Esophagus squamous epithelium (tissue), 5 donors: ENCODE data around the gene TRIM67. TPM values are rescaled to one million over a fixed set of nuclear protein-coding genes. Genes with fewer than 3 reads are reported as not detected.

Experiments used
- DNase-seq: peaks from one replicate; lab custom pipeline; 2025; lab: John Stamatoyannopoulos, UW
- H3K27ac ChIP-seq, 4 donors: fragments of 200-600 bp; sonication (generic); one replicate each; pipeline ENCODE4 v1.5.1; 2016 to 2019; ENCODE audit warnings: mild to moderate bottlenecking in 1 of 4
- H3K27me3 ChIP-seq, 4 donors: fragments of 200-600 bp; sonication (generic); 1 replicate in 3 of 4; 2 replicates in 1 of 4; pipeline versions ENCODE4 v1.5.1 to v1.6.0; 2017 to 2021; ENCODE audit warnings: antibody characterized with exemption in 1 of 4
- H3K36me3 ChIP-seq, 3 donors: fragments of 200-600 bp; sonication (generic); one replicate each; pipeline ENCODE4 v1.5.1; 2016 to 2019
- H3K4me1 ChIP-seq, 3 donors: fragments of 200-600 bp; sonication (generic); one replicate each; pipeline ENCODE4 v1.5.1; 2017 to 2019
- H3K4me3 ChIP-seq, 4 donors: fragments of 200-600 bp; sonication (generic); 1 replicate in 3 of 4; 2 replicates in 1 of 4; pipeline ENCODE4 v1.5.1; 2016 to 2019; ENCODE audit warnings: mild to moderate bottlenecking in 2 of 4, moderate library complexity in 1 of 4
- H3K9me3 ChIP-seq, 3 donors: fragments of 200-600 bp; sonication (generic); one replicate each; pipeline ENCODE4 v1.5.1; 2016 to 2019
- POLR2A ChIP-seq, 4 donors: fragments of 450-650 bp; IDR thresholded peaks; one replicate each; pipeline ENCODE4 v1.6.1; 2017; ENCODE audit warnings: antibody characterized with exemption in 4 of 4, mild to moderate bottlenecking in 4 of 4, moderate library complexity in 3 of 4
- WGBS, 2 donors: methylation state at CpG; one replicate each; pipeline ENCODE4 v1.1.5; 2018; 5-methylcytosine and 5-hydroxymethylcytosine counted together
- intact Hi-C: fragments of 100-400 bp; cut with DNase I; formaldehyde crosslinking; loops from one replicate; pipeline ENCODE4 v1.15.0; 2022
- total RNA-seq, 4 donors: library from RNA; depleted of rRNA; stranded (reverse); fragments of >200 nt; gene quantifications; one replicate each; pipeline ENCODE4 v1.1.0, GENCODE V29; 2016
- TF ChIP-seq, protein P1 (sequence below), 6 experiments: fragments of 450-650 bp in 4 of 6; fragments of 200-600 bp in 2 of 6; sonication (generic) in 2 of 6; IDR thresholded peaks; one replicate each; pipeline ENCODE4 v1.5.1; 2016 to 2019; ENCODE audit warnings: antibody characterized with exemption in 6 of 6, mild to moderate bottlenecking in 4 of 6, moderate library complexity in 4 of 6
- donor health status: DM: yes; HTN: yes; CAD: no.

The TRIM67 gene
- total RNA-seq, 4 donors from 2014 or later = not detected

DNA sequence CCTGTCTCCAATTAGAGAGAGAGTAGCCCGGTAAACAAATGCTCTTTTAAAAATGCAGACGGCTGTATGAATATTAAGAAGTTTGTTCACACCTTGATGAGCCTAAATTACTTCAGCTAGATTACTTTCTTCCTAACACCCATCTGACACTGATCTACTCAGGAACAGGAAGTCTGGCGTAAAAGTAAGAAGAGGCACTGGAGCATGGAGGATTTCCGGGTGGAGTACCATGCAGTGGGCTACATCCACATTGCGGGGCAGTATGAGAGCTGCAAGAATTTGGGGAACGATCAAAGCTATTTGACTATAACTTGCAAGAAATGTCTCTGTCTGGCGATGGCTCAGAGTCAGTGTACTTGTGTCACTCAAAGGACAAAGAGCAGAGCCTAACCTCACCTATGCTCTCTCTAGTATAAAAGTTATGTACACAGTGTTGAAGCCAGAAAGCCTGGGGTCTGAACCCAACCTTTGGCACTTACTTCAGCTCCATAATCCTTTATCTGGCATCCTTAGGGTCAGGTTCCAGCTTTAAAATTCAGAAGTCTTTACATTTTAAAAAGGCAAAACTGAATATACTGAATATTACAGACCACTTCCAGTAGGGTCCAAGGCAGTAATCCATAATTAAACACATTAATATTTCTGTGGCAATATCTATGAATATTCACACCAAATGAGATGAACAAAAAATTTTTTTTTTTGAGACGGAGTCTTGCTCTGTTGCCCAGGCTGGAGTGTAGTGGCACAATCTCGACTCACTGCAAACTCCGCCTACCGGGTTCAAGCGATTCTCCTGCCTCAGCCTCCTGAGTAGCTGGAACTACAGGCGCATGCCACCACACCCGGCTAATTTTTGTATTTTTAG is 71.2 kb downstream of the TRIM67 start:
- no peak overlapping the region for H3K27ac ChIP-seq
- TF ChIP-seq POLR2A (IDR thresholded peaks at IDR 0.05) = no peak
- TF ChIP-seq, protein P1, sequence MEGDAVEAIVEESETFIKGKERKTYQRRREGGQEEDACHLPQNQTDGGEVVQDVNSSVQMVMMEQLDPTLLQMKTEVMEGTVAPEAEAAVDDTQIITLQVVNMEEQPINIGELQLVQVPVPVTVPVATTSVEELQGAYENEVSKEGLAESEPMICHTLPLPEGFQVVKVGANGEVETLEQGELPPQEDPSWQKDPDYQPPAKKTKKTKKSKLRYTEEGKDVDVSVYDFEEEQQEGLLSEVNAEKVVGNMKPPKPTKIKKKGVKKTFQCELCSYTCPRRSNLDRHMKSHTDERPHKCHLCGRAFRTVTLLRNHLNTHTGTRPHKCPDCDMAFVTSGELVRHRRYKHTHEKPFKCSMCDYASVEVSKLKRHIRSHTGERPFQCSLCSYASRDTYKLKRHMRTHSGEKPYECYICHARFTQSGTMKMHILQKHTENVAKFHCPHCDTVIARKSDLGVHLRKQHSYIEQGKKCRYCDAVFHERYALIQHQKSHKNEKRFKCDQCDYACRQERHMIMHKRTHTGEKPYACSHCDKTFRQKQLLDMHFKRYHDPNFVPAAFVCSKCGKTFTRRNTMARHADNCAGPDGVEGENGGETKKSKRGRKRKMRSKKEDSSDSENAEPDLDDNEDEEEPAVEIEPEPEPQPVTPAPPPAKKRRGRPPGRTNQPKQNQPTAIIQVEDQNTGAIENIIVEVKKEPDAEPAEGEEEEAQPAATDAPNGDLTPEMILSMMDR (IDR thresholded peaks at IDR 0.05) = no peak
- DNase-seq = no peak
- peaks cover 0 to 84% (median 0%) of the 10 kb centered on the region in 3 donors for H3K36me3 ChIP-seq
- intact Hi-C loops = no loop called here
- 83 to 89% methylated on average over 12 to 14 of the region's 14 CpGs for WGBS, 2 donors
- H3K27me3 ChIP-seq = no peaks in the 10 kb centered on the region
- no peak overlapping the region for H3K4me3 ChIP-seq
- H3K4me1 ChIP-seq = peaks cover 0 to 9% (median 0%) of the 10 kb centered on the region in 3 donors
- no peaks in the 10 kb centered on the region for H3K9me3 ChIP-seq

DNA sequence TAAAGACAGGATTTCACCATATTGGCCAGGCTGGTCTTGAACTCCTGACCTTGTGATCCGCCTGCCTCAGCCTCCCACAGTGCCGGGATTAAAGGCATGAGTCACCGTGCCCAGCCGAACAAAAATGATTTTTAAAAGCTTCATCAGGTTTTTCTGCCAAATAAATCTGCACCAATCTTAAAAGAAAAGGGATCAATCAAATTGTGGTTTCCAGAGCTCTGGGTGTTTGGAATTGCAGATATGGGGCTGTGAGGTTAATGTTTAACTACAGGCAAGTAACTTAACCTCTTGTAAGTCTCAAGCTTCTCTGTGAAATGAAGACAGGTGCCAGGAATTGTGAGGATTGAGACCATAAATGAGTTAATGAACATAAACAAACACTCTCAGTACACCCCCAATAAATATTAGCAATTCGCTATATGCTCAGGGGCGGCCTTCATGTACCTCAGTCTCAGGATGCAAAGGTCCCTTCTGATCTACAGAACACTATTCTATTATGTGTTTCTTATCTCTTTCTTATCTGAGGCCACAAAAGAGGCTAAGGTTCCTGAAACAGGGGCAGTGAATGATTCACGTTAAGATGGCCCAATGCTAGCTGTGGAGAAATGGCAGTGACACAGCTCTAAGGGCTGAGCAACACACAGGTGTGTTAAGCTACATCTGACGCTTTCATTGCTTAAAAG is 72.0 kb downstream of the TRIM67 start:
- Histone ChIP-seq H3K9me3 (no peaks in the 10 kb centered on the region), H3K4me3 (no peak overlapping the region), H3K27me3 (no peaks in the 10 kb centered on the region), H3K27ac (no peak overlapping the region), H3K36me3 (peaks cover 0 to 84% (median 0%) of the 10 kb centered on the region in 3 donors), H3K4me1 (peaks cover 0 to 9% (median 0%) of the 10 kb centered on the region in 3 donors)
- TF ChIP-seq, protein P1 (IDR thresholded peaks at IDR 0.05) = no peak
- TF ChIP-seq POLR2A (IDR thresholded peaks at IDR 0.05) = no peak
- no peak for DNase-seq
- intact Hi-C loops = no loop called here
- WGBS, 2 donors = 61 to 66% methylated on average over 8 of the region's 8 CpGs

DNA sequence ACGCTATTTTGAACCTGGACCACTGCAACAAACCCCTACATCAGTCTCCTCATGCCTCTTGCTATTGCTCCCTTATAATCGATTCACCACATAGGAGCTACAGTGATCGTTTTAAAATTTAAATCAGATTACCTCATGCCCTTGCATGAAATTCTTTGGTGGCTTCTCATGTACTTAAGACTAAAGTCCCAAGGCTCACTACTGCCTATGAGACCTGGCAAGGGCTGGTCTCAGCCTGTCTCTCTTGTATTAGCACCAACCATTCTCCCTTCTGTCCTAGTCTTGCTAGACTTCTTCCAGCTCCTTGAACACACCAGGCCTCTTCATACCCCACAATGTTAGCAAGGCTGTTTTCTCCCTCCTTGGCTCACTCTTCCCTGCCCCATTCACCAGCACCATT is 72.6 kb downstream of the TRIM67 start:
- Histone ChIP-seq H3K9me3 (no peaks in the 10 kb centered on the region), H3K4me3 (no peak overlapping the region), H3K4me1 (peaks cover 0 to 13% (median 0%) of the 10 kb centered on the region in 3 donors), H3K36me3 (peaks cover 0 to 78% (median 0%) of the 10 kb centered on the region in 3 donors), H3K27me3 (no peaks in the 10 kb centered on the region), H3K27ac (no peak overlapping the region)
- DNase-seq = no peak
- intact Hi-C loops = no loop called here
- no peak for TF ChIP-seq POLR2A (IDR thresholded peaks at IDR 0.05)
- TF ChIP-seq, protein P1 (IDR thresholded peaks at IDR 0.05) = no peak
- WGBS, 2 donors = 77 to 84% methylated on average over 3 of the region's 3 CpGs

DNA sequence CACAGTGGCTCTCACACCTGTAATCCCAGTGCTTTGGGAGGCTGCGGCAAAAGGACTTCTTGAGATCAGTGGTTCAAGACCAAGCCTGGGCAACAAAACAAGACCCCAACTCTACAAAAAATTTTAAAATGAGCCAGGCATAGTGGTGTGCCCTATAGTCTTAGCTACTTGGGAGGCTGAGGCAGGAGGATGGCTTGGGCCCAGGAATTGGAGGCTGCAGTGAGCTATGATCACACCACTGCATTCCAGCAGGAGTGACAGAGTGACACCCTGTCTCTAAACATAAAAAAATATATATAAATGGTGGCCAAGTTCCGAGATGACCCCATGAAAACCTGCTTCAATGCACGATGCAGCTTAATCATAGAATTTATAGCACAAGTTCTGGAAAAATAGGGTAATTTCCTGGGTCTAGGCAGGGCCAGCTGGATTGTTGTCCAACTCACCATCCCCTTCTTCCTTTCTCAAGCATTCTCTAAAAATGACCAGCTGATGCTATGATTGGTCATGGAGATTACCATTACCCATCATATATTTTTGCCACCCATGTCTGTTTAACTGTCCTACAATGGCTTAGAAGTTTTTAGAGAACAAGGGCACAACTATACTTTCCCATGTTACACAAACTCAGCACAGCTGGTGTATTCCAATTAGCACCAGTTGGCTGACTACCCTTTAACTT is 73.8 kb downstream of the TRIM67 start:
- TF ChIP-seq POLR2A (IDR thresholded peaks at IDR 0.05) = no peak
- TF ChIP-seq, protein P1 (IDR thresholded peaks at IDR 0.05) = no peak
- H3K36me3 ChIP-seq = peaks cover 0 to 69% (median 0%) of the 10 kb centered on the region in 3 donors
- no peaks in the 10 kb centered on the region for H3K27me3 ChIP-seq
- WGBS, 2 donors = 83 to 94% methylated on average over 3 of the region's 3 CpGs
- no peak overlapping the region for H3K27ac ChIP-seq
- no peak for DNase-seq
- peaks cover 0 to 24% (median 5%) of the 10 kb centered on the region in 3 donors for H3K4me1 ChIP-seq
- no peaks in the 10 kb centered on the region for H3K9me3 ChIP-seq
- intact Hi-C loops = no loop called here
- H3K4me3 ChIP-seq = no peak overlapping the region
